Measurements from ENCODE around the gene ZBTB43. TPM values are rescaled to one million over a fixed set of nuclear protein-coding genes. Genes with fewer than 3 reads are reported as not detected.
"Not testable (repeated sequence)": the region's sequence is repeated elsewhere in the genome, so short reads cannot be mapped to it uniquely, and the experiment has no call there.

ZBTB43 gene
- total RNA-seq, 1 experiment from 2014 or later: 15.4 TPM

DNA sequence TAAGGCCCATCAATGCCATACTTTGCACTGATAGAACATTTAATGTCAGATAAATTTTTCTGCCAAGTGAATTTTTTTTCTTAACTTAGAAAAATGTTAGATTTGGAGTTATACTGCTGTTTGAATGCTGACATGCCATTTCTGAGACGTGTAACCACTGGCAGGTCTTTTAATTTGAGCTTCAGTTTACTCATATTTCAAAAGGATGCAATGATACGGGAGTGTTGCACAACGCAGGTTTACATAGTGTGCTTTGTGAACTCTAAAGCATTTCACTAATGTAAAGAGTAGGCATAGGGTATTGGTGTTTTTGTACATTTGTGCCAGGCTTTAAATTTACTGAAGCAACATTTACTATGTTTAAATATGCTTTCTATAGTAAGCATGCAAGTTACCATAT is 4.2 kb downstream of the ZBTB43 start:
- intact Hi-C loops (cut with micrococcal nuclease): no loop called here
- POLR2A ChIA-PET: no interaction called here

DNA sequence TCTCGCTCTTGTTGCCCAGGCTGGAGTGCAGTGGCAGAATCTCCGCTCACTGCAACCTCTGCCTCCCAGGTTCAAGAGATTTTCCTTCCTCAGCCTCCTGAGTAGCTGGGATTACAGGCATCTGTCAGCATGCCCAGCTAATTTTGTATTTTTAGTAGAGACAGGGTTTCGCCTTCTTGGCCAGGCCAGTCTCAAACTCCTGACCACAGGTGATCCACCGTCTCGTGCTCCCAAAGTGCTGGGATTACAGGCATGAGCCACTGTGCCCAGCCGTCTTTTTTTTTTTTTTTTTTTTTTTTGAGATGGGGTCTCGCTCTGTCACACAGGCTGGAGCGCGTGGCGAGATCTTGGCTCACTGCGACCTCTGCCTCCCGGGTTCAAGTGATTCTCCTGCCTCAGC is 5.4 kb downstream of the ZBTB43 start:
- ATAC-seq; H3K36me3 ChIP-seq (ENCODE audit: control insufficient read depth in 1 of 2, insufficient read depth in 2 of 2, low read length in 2 of 2); H4K20me1 ChIP-seq (ENCODE audit: insufficient read depth); H3K4me1 ChIP-seq (ENCODE audit: control insufficient read depth in 1 of 2, insufficient read depth in 2 of 2, low read length in 2 of 2); DNase-seq (ENCODE audit: low read depth, low spot score); H3K9ac ChIP-seq (ENCODE audit: low read length); RAD21 ChIA-PET (ENCODE audit: low non-redundant PET in 1 of 2, low total read pairs in 2 of 2, uncharacterized antibody in 2 of 2, unreplicated experiment in 2 of 2); BruUV-seq (replicated peaks); H3K4me2 ChIP-seq (ENCODE audit: low read length); CTCF ChIA-PET; H3K9me3 ChIP-seq (ENCODE audit: control insufficient read depth in 1 of 2, insufficient read depth in 1 of 2, low read depth in 1 of 2, low read length in 2 of 2); H2AFZ ChIP-seq (ENCODE audit: low read depth, low read length, poor library complexity, severe bottlenecking); H3K27ac ChIP-seq (ENCODE audit: low read depth, low read length); intact Hi-C loops (cut with micrococcal nuclease); H3K4me3 ChIP-seq (replicated peaks in 1 of 2; ENCODE audit: low read depth in 1 of 2, low read length in 2 of 2); H3K9me2 ChIP-seq (ENCODE audit: insufficient read depth); H3K27me3 ChIP-seq (ENCODE audit: insufficient read depth, low read length): not testable (repeated sequence)
- POLR2A ChIA-PET: interaction anchor here (0.7 kb wide), 1 partner anchor 80 kb away, joined by 3 read pairs; no protein-coding TSS in a partner anchor
- H3K79me2 ChIP-seq (ENCODE audit: insufficient read depth, low read length): peaks cover 72% of the 10 kb centered on the region

More for the DNA sequence above, 4.2 kb downstream of the ZBTB43 start:
- ATAC-seq (no peak), DNase-seq (ENCODE audit: low read depth, low spot score) (no peak)
- Histone ChIP-seq H3K36me3 (ENCODE audit: control insufficient read depth in 1 of 2, insufficient read depth in 2 of 2, low read length in 2 of 2) (peaks cover 4 to 7% of the 10 kb centered on the region in 2 experiments; a peak in 3 of 4 replicates), H3K4me1 (ENCODE audit: control insufficient read depth in 1 of 2, insufficient read depth in 2 of 2, low read length in 2 of 2) (peaks cover 7 to 14% of the 10 kb centered on the region in 2 experiments), H3K9ac (ENCODE audit: low read length) (no peak overlapping the region), H3K79me2 (ENCODE audit: insufficient read depth, low read length) (peaks cover 74% of the 10 kb centered on the region), H3K27ac (ENCODE audit: low read depth, low read length) (no peak overlapping the region), H3K4me3 (replicated peaks in 1 of 2; ENCODE audit: low read depth in 1 of 2, low read length in 2 of 2) (no peak overlapping the region), H3K9me2 (ENCODE audit: insufficient read depth) (no peaks in the 10 kb centered on the region), H3K4me2 (ENCODE audit: low read length) (no peak overlapping the region), H2AFZ (ENCODE audit: low read depth, low read length, poor library complexity, severe bottlenecking) (no peak overlapping the region), H3K27me3 (ENCODE audit: insufficient read depth, low read length) (no peaks in the 10 kb centered on the region), H3K9me3 (ENCODE audit: control insufficient read depth in 1 of 2, insufficient read depth in 1 of 2, low read depth in 1 of 2, low read length in 2 of 2) (no peaks in the 10 kb centered on the region), H4K20me1 (ENCODE audit: insufficient read depth) (no peaks in the 10 kb centered on the region)
- no TSS peak for BruUV-seq (replicated peaks)
- ChIA-PET RAD21 (ENCODE audit: low non-redundant PET in 1 of 2, low total read pairs in 2 of 2, uncharacterized antibody in 2 of 2, unreplicated experiment in 2 of 2) (no interaction called here), CTCF (no interaction called here)
- TF ChIP-seq, protein P1, sequence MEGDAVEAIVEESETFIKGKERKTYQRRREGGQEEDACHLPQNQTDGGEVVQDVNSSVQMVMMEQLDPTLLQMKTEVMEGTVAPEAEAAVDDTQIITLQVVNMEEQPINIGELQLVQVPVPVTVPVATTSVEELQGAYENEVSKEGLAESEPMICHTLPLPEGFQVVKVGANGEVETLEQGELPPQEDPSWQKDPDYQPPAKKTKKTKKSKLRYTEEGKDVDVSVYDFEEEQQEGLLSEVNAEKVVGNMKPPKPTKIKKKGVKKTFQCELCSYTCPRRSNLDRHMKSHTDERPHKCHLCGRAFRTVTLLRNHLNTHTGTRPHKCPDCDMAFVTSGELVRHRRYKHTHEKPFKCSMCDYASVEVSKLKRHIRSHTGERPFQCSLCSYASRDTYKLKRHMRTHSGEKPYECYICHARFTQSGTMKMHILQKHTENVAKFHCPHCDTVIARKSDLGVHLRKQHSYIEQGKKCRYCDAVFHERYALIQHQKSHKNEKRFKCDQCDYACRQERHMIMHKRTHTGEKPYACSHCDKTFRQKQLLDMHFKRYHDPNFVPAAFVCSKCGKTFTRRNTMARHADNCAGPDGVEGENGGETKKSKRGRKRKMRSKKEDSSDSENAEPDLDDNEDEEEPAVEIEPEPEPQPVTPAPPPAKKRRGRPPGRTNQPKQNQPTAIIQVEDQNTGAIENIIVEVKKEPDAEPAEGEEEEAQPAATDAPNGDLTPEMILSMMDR (IDR thresholded peaks at IDR 0.05 in 2 of 3, conservative IDR thresholded peaks at IDR 0.05 in 1 of 3; ENCODE audit: borderline replicate concordance in 1 of 3, insufficient read depth in 1 of 3, low read depth in 2 of 3, low read length in 2 of 3): no peak
- TF ChIP-seq EGR1 (IDR thresholded peaks at IDR 0.05; ENCODE audit: low read depth) (no peak), ZFX (IDR thresholded peaks at IDR 0.05) (no peak), SP1 (IDR thresholded peaks at IDR 0.05; ENCODE audit: low read depth) (no peak), ELF1 (IDR thresholded peaks at IDR 0.05; ENCODE audit: borderline replicate concordance, low read depth) (no peak), POLR2AphosphoS5 (IDR thresholded peaks at IDR 0.05; ENCODE audit: low read depth, low read length) (no peak), REST (IDR thresholded peaks at IDR 0.05; ENCODE audit: low read depth) (no peak), JUND (IDR thresholded peaks at IDR 0.05) (no peak), ZNF274 (IDR thresholded peaks at IDR 0.05; ENCODE audit: low read depth, low read length) (no peak), RAD21 (IDR thresholded peaks at IDR 0.05; ENCODE audit: low read depth) (no peak), POLR2A (IDR thresholded peaks at IDR 0.05; ENCODE audit: borderline replicate concordance, extremely low read depth, insufficient read depth, insufficient read length) (no peak)

Measured in HCT116 (cell line).